ENCODE results near the gene NFKBIE.
"Not testable (repeated sequence)": the region's sequence is repeated elsewhere in the genome, so short reads cannot be mapped to it uniquely, and the experiment has no call there.

Gene NFKBIE, protein sequence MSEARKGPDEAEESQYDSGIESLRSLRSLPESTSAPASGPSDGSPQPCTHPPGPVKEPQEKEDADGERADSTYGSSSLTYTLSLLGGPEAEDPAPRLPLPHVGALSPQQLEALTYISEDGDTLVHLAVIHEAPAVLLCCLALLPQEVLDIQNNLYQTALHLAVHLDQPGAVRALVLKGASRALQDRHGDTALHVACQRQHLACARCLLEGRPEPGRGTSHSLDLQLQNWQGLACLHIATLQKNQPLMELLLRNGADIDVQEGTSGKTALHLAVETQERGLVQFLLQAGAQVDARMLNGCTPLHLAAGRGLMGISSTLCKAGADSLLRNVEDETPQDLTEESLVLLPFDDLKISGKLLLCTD

DNA sequence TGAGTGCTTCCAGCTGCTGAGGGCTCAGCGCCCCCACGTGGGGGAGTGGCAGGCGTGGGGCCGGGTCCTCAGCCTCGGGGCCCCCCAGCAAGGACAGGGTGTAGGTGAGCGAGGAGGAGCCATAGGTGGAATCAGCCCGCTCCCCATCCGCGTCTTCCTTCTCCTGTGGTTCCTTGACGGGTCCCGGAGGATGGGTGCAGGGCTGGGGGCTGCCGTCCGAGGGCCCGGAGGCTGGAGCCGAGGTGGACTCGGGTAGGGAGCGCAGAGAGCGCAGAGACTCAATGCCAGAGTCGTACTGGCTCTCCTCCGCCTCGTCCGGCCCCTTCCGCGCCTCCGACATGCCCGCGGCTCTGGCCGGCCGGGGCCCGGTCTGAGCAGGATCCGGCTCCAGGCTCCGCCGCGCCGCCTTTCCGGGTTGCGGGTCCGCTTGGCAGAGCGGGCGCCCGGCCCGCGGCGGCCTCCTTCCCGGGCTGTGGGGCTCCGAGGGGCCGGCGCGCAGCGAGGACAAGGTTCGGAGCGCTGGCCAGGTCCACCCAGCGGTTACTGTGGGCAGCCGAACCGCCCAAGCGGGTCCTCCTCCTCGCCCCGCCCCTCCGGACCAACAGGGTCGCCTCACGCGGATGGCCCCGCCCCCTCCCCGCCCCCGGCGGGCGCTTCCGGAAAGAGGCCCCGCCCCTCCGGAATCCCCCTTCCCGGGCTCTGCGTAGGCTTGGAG, at the start of gene NFKBIE:
TSS of gene NFKBIE (minus strand) at position 545 of the 715 bp plus-strand sequence. CDS start at position 340, 205 bp downstream.
- peak; percentile 89 to 98 (median 91) for DNase-seq (ENCODE audit: low read depth in 2 of 3, low spot score in 1 of 3)

DNA sequence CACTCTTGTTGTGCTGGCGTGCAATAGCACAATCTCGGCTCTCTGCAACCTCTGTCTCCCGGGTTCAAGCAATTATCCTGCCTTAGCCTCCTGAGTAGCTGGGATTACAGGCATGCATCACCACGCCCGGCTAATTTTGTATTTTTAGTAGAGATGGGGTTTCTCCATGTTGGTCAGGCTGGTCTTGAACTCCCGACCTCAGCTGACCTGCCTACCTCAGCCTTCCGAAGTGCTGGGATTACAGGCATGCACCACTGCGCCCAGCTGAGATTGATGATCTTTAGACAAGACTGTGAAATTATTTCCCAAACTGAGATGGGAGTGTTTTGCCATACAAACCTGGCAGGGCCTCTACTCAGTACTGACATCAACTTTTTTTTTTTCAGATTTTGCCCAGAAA, 49.3 kb upstream of the NFKBIE start:
- DNase-seq (ENCODE audit: low read depth in 2 of 3, low spot score in 1 of 3), result not testable (repeated sequence)

DNA sequence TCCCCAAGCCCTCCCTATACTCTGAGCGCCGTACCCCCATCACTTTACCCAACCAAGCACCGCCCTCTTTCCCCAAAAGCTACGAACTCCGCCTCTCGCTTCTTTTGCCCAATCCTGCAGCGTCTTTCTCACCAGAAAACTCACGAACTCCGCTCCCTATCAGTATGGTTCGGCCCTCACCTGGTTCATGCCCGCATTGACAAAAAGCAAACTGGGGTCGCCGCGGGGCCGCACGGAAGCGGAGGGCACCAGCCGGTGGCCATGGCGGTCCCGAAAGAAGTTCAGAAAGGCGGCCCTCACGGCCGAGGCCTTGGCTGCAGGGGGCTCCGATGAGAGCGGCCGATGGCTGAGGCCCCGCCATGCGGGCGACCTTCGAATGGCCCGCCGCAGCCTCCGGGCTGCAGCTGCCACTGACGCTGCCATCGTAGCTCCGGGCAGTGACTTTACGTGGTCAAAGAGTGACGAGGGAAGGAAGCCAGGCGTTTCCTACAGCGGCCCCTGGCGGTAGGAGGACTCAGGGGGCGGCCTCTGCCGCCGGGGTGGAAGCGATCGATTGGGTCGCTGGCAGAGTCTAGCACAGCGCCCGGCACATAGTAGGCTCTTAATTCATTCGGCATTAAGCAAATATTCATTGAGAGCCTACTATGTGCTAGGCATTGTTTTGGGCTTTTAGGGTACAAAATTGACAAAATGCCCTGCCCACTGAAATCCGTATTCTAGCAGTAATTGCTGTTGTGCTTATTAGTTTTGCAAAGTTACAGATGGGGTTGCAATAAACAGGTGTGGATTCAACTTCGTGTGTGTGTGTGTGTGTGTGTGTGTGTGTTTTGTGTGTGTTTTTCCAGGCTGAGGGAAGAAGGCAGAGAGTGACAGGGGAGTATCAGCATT, 47.8 kb upstream of the NFKBIE start, which contains the start of gene AARS2:
TSS of gene AARS2 (minus strand) at position 447 of the 888 bp plus-strand sequence. CDS start at position 423, 24 bp downstream.
- DNase-seq (ENCODE audit: low read depth in 2 of 3, low spot score in 1 of 3), result peak; percentile 86 to 95 (median 90)

DNA sequence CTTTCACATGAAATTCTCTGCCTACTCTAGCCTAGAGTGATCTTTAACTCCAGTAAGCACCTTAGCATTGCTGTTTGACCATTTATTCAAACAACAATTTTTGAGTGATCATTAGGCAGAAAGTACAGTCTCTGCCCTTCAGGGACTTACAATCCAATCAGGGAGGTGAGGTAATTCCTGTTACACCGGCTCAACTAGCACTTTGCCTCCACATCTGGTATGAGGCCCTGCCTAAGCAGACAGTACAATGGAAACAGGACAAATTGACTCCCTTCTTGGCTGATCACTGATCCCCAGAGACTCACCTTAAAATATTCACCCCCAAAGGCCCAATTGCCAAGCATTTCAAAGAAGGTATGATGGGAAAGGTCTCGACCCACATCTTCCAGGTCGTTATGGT, 46.4 kb upstream of the NFKBIE start:
- no peak for DNase-seq (ENCODE audit: low read depth in 2 of 3, low spot score in 1 of 3)

DNA sequence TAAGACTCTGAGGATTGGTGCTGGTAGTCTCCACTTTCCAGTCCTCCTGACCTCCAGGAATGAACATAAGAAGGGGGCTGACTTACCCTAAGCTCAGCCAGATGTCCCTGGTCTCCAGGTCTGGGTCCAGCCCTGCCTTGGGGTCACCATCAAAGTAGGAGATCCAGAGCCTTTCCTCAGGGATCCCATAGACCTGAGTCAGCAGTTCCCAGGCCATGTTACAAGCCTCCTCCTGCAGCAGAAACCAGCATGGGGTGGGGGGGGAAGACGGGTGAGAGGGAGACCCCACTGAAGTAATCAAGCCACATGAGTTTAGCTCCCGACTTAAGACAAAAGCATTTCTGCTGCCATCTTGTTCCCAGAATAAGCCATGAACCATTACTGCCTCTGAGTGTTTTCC, 46.0 kb upstream of the NFKBIE start:
- DNase-seq (ENCODE audit: low read depth in 2 of 3, low spot score in 1 of 3), result no peak

DNA sequence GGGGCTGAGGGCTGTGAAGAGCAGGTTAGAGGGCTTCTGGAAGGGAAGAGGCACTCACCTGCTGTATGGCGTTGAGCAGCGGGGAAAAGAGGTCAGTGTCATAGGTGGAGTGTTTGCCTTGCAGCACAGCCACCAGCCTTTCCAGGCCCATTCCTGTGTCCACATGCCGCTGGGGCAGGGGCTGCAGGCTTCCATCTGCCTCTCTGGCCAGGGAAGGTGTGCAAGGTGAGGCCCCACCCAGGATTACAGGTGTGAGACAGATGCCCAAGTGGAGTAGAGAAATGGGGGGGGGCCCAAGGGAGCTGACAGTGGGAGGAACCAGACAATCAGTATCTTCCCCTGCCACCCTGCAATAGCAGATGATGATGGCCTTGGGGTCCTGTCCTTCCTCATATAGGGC, 44.9 kb upstream of the NFKBIE start:
- DNase-seq (ENCODE audit: low read depth in 2 of 3, low spot score in 1 of 3), result no peak

DNA sequence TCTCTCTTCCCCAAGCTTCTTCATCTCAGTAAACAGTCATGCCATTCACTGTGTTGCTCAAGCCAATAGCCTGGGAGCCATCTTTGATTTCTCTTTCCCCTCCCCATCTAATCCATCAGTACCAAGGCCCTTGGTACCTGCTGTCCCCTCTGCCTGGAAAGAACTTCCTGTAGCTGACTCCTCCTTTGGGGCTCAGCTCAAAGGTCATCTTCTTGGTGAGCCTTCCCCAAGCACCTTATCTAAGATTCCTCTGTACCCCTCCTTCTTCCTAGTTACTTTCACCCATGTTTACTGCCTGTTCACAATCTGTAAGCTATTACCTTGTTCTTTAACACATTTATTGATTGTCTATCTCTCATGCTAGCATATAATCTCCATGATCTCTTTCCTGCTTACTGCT, 44.3 kb upstream of the NFKBIE start:
- DNase-seq (ENCODE audit: low read depth in 2 of 3, low spot score in 1 of 3), result no peak

DNA sequence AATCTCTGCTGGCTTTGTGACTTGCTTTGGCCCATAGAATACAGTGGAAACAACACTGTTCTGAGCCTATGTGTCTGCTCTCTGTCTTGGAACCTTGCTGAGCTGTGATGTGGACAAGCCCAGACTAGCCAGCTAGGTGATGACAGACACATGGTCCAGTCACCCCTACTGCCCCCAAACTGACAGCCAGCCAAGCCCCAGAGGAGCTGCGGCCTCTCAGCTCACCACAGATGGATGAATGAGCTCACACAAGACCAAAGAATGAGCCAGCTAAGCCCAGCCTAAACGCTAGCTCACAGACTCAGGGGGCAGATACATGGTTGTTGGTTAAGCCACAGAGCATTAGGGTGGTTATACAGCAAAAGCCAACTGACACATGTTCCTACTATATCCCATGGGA, 43.7 kb upstream of the NFKBIE start:
- no peak for DNase-seq (ENCODE audit: low read depth in 2 of 3, low spot score in 1 of 3)

DNA sequence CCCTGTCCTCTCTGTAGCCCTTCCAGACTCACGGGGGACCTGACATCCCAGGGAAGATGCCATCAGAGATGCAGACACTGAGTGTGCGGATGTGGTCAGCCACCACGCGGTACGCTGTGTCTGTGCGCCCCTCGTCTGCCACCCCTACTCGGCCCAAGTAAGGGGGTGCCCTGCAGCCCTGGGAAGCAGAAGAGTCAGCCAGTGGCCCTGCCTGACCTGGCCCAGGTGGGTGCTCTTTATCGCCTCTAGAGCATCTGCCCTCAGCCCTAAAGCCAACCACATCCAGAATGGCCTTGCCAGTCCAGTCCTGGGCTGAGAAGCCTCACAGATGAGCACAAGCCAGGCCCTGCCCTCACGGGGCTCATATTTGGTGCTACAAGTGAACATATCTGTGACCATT, 41.9 kb upstream of the NFKBIE start:
- DNase-seq (ENCODE audit: low read depth in 2 of 3, low spot score in 1 of 3), result no peak

DNA sequence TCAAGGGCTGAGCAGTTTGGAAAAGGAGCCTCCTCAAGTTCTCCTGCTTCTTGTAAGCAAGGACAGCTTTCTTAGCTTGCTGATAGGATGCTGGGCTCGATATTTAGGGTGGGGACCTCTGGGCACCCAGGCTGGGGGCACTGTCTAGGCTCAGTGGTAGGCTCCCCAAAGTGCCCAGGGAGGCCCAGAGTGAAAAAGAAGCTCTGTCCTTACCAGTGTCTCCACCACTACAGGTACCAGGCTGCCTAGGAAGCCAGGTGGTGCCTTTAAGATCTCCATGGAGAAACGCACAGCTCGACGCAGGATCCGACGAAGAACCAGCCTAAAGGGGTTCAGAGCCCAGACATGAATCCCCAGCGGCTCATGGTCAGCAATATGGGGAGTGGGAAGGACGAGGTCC, 41.4 kb upstream of the NFKBIE start:
- no peak for DNase-seq (ENCODE audit: low read depth in 2 of 3, low spot score in 1 of 3)

DNA sequence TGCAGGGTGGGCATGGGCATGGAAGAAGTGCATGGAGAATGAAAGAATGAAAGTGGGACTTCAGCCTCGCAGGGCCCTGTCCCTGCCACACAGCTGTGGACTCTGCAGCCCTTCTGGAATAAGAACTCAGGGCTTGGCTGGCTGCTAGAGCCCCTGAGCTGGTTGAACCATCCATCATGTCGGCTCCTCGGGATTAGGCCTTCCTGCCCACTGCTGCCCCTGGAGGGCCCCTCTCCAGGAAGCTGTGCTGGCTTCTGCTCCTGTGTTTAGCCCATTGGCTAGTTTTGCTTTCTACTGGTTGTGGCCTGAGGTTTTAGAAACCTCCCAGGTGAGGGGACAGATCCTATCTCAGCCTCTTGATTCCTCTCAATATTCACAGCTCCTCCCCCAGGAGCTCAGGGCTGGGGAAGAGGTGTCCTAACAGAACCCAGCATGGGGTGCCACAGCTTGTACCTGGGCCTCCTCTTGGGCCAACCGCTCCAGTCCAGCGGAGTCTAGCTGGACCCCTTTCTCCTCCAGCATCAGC, 39.9 kb upstream of the NFKBIE start:
- DNase-seq (ENCODE audit: low read depth in 2 of 3, low spot score in 1 of 3), result no peak

DNA sequence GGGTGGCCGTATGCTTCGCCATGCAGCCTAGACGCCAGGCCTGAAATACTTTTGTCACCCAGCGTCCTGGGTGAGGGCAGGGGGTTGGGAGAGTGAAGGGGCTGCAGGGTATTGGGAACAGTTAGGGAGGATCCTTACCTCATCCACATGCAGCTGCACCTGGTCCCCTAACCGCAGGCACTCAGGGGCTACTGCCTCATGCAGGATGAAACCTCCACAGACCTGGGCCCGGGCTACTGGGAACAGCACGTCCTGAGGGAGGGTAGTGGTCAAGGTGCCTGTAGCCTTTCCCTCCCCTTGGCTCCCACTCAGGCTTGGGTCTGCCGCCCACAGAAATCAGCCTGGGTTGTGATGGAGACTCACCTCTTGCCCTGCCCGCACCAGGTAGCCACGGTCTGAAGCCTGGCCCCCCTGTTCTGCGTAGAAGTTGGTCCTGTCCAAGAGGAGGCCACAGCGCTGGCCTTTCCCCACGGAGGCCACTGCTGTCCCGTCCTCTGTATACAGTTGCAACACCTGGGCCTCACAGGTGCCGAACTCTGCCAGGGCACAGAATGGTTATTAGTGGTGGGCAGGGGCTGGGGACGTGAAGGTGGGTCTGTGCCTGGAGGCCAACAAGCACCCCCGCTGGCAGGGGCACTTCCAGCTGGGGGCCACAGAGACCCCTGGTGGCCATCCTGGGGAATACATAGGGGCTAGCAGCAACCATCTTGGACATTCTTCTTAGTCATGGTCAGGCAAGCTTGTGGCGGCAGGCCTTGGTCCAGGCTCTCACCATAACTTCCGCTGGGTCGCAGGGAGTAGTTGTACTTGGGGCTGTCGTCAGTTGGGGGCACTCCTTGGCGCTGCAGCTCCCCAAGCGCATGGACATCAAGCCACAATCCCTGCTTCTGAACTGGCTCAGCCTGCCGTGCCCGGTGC, 39.2 kb upstream of the NFKBIE start:
- DNase-seq (ENCODE audit: low read depth in 2 of 3, low spot score in 1 of 3), result no peak

DNA sequence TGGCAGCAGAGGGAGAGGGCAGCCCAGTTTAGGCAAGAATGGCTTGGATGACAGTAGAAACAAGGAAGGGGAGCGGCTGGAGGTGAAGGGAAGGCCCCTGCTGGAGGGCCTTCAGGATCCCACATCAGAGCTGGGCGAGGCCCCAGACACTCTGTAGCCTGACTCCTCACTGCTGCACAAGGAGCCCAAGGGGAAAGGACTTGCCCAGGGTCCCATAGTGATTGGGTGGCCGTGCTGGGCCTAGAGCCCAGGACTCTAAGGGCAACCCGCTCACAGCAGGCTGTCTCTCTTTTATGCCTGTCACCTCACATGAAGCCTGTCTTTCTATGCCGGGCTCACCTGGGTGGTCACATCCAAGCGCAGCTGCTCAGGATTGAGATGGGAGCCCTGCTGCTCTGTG, 38.5 kb upstream of the NFKBIE start:
- no peak for DNase-seq (ENCODE audit: low read depth in 2 of 3, low spot score in 1 of 3)

DNA sequence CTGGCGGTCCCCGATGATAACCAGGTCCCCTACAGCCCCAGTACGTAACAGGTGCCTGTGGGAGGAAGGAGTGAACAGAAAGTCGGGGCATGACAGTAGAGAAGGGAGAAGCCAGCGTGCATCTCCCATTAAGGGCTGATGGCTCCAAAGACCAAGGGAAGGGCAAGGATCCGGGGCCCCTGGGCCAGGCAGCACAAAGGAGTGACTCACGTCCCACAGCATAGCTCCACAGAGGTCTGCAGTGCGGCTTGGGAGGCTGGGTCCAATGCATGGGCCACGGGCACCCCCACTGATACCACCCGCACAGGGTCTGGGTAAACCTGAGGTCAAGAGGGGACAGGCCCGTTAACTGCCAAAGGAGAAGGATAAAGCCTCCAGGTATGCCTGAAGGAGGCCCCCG, 37.5 kb upstream of the NFKBIE start:
- no peak for DNase-seq (ENCODE audit: low read depth in 2 of 3, low spot score in 1 of 3)

DNA sequence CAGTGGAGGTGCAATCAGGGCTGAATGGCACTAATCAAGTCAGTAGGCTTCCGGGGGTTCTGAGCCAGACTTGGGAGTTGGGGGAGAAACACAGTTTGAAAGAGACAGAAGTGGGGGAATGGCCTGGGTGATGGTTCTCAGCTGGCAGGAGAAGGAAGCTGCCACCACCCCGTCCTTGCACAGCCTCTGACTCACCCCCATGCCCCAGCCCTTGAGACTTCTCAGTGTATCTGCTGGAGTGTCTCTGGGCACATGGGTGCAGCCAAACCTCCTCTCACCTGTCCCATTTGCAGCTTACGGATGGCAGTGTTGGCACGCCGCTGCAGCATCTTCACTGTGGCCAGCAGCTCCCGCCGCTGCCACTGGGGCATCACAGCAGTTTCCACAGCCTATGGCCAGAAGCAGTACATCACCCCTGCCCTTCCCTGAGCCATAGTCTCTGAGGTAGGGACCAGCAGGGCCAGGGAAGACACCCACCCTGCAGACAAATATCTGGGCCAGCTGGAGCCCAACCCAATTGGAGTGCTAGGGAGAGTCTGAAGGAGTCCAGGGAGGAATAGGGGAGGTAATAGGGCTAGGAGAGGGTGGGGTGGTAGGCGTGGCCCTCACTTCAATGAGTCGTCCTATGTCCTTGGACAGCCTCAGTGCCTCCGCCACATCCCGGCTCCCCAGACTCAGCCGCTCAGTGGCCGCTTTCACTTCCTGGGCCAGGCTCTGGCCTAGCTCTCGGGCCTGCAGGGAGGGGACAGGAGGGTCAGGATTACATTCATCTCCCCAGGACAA, 36.6 kb upstream of the NFKBIE start:
- no peak for DNase-seq (ENCODE audit: low read depth in 2 of 3, low spot score in 1 of 3)

DNA sequence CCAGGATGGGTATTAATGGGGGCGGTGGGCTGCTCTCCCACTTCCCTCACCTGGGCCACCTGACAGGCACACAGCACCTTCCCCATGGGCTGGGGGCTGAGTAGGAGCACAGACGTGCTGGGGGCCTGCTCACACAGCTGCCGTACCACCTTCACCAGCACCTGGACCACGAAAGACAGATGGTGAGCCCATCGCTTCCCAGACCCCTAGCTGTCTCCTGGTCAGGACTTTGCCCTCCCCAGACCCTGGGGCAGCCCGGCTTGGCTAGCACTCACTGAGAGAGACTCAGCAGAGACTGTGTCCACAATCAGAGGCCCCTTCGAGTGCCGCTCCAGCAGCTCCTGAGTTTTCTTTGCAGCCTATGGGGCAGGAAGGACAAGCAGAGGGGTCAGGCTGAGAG, 35.8 kb upstream of the NFKBIE start:
- DNase-seq (ENCODE audit: low read depth in 2 of 3, low spot score in 1 of 3), result no peak

DNA sequence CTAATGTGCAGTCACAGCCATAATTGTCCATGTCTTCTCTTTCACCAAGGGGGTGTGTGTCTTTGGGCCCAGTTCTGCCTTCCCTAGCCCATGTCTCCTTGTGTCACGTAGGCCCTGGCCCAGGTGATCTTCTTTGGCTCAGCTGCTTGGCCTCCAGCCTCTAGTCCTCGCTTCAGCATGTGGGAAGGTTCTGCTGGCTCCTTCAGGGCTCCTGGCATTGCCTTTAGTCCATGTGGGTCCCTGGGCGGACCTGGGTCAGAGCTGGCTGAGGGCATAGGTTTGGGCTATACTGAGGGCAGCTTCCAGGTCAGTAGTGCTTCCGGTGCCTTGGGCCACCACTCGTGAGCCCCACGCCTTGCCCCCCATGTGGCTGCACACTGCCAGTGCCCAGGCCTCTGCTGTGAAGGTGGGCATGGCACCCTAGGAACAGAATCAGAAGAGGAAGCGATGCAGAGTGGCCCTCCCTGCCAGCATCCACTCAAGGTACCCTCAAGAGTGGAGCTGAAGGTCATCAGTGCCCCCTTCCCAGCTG, 35.0 kb upstream of the NFKBIE start:
- no peak for DNase-seq (ENCODE audit: low read depth in 2 of 3, low spot score in 1 of 3)

DNA sequence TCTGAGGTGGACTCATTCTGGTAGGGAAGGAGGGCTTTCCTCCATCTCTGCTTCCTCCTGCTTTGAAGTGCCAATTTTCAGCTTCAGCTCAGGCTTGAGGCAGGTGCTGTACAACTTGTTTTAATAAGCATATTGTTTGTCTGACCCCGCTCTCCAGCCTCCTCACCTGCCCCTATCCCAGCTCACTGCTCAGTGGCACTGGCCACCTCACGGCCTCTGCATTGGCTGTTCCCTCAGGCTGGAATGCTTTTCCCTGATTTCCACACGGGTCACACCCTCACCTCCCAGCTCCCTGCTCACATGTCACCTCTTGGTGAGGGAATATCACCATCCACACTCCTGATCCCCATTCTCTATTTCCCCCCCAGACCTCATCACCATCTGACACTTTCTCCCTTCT, 33.5 kb upstream of the NFKBIE start:
- DNase-seq (ENCODE audit: low read depth in 2 of 3, low spot score in 1 of 3), result no peak

All from stimulated activated CD4-positive, alpha-beta T cell treated with anti-CD3 and anti-CD28 coated beads, Interleukin-12 subunit alpha, Interleukin-12 subunit beta, amount 100 ng/mL, for 48 hours (primary cell).